ENCODE results near the gene EEF2K.

The EEF2K gene

DNA sequence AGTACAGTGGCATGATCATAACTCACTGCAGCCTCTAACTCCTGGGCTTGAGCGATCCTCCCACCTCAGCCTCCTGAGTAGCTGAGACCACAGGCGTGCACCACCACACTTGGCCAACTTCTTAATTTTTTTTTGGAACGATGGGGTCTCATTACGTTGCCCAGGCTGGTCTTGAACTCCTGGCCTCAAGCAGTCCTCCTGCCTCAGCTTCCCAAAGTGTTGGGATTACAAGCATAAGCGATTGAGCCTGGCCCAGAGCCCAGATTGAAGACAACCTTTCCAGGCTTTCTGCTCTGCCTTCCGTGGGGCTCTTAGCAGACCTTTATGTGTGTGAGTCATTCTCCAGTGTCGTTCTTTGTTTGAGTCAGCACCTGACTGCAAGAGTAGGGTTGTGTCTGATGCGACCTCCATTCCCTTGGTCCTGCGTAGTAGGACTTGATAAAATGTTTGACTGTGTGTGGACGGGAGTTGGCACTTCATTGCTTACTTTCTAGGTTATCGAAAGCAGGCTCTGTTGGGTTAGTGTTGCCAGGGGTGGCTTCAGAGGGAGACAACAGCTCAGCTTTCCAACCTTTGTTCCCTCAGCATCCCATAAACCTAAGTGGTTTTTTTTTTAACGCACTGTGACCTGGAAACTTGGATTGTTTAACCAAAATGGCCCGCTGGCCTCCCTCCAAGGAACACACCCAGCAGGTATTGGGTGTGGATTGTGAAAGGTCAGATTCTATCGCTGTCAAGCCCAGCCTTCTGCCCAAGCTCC lies 26.4 kb downstream of the EEF2K start:
- peak; percentile 18 for DNase-seq (ENCODE audit: low read depth)
- TF ChIP-seq, protein P1, sequence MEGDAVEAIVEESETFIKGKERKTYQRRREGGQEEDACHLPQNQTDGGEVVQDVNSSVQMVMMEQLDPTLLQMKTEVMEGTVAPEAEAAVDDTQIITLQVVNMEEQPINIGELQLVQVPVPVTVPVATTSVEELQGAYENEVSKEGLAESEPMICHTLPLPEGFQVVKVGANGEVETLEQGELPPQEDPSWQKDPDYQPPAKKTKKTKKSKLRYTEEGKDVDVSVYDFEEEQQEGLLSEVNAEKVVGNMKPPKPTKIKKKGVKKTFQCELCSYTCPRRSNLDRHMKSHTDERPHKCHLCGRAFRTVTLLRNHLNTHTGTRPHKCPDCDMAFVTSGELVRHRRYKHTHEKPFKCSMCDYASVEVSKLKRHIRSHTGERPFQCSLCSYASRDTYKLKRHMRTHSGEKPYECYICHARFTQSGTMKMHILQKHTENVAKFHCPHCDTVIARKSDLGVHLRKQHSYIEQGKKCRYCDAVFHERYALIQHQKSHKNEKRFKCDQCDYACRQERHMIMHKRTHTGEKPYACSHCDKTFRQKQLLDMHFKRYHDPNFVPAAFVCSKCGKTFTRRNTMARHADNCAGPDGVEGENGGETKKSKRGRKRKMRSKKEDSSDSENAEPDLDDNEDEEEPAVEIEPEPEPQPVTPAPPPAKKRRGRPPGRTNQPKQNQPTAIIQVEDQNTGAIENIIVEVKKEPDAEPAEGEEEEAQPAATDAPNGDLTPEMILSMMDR (conservative IDR thresholded peaks at IDR 0.05; ENCODE audit: low read depth, low read length): no peak
- no peak overlapping the region for H3K4me3 ChIP-seq (ENCODE audit: low read length)

DNA sequence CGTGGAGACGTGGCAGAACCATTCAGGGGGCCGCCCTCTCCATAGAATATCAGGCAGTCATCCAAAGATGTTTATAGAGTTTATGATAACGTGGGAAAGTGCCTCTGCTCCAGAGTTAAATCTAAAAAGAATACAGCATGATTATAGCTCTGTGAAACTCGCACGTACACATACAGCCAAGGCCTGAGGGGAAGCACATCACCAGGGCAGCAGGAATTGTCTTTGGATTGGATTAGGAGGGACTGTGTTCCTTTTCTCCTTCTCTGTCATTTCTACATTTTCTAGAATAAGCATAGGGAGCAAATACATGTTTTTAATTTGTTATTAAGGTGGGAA lies 26.9 kb downstream of the EEF2K start:
- DNase-seq (ENCODE audit: low read depth): no peak
- H3K4me3 ChIP-seq (ENCODE audit: low read length): no peak overlapping the region
- TF ChIP-seq, protein P1 (conservative IDR thresholded peaks at IDR 0.05; ENCODE audit: low read depth, low read length): no peak

DNA sequence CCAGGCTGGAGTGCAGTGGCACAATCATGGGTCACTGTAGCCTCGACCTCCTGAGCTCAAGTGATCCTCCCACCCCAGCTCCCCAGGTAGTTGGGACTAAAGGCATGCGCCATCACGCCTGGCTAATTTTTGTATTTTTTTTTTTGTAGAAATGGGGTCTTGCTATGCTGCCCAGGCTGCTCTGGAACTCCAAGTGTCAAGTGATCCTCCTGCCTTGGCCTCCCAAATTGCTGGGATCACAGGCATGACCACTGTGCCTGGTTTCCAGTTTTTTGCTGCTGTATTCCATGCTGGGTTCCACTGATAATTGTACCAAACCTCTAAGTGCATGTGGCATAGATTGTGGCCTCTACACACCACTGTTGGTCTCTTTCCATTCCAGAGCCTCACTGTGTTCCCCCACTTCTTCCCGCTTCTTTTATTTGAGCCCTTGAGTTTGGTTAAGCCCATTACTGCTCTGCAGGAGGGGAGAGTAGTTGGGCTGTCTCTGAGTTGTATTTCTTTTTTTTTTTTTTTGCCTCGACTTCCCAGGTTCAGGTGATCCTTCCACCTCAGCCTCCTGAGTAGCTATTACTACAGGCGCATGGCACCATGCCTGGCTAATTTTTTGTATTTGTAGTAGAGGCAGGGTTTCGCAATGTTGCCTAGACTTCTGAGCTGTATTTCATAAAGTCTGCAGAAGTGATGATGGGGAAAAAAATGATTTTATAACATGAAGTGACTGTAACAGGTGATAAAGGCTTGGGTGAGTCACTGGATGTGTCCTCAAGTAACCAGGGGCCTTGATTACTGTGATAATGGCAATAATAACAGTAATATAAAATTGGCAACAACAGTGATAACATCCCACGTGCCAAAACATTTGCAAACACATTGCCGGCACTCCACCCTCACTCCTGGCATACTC lies 30.0 kb downstream of the EEF2K start:
- TF ChIP-seq, protein P1 (conservative IDR thresholded peaks at IDR 0.05; ENCODE audit: low read depth, low read length): no peak
- no peak for DNase-seq (ENCODE audit: low read depth)
- H3K4me3 ChIP-seq (ENCODE audit: low read length): no peak overlapping the region

DNA sequence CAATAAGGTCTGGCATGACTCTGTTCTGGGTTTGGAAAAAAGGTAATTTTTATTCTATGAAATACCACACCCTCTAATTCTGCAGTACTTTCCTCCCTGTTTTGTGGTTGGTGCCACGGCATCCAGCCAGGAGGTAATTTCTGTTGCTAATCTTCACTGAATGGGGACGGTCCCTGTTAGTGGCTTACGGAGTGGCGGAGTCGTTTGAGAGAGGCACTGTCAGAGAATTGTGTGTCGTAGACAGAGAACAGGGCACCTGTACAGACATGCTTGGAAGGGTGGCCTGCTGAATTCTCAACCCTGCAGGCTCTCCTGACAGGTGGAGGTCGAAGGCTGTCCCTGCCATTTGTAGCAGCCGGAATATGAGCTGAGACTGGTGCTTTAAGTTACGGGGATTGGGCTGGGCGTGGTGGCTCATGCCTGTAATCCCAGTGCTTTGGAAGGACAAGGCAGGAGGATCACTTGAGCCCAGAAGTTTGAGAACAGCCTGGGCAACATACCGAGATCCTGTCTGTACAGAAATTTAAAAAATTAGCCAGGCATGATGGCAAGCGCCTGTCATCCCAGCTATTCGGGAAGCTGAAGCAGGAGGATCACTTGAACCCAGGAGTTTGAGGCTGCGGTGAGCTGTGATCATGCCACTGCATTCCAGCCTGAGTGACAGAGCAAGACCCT lies 33.2 kb downstream of the EEF2K start:
- DNase-seq (ENCODE audit: low read depth): no peak
- no peak overlapping the region for H3K4me3 ChIP-seq (ENCODE audit: low read length)
- TF ChIP-seq, protein P1 (conservative IDR thresholded peaks at IDR 0.05; ENCODE audit: low read depth, low read length): no peak

DNA sequence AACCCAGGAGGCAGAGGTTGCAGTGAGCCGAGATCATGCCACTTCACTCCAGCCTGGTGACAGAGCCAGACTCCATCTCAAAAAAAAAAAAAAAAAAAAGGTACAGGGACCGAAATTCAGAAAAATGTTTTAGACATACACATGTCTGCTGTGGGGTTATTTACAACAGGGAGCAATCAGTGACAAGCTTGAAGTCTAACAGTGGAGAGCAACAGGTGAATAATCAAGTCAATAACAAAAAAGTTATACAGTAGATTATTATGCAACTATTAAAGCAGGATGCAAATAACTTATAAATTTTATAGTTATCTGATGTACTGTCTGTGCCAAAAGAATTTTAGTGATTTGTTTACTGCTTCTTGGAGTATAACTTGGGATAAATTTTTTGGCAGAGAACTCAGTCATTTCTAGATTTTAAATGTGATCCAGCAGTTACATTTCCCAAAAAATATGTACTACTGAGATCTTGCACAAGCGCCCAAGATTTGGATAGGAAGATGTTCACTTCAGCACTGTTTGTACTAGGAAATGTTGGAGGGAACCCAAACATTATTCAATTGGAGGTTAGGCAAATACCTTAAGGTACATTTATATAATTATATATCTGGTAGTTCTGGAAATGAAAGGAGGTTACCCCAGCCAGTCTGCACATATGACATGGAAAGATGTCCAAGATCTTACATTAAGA lies 34.1 kb downstream of the EEF2K start:
- TF ChIP-seq, protein P1 (conservative IDR thresholded peaks at IDR 0.05; ENCODE audit: low read depth, low read length): no peak
- no peak for DNase-seq (ENCODE audit: low read depth)
- no peak overlapping the region for H3K4me3 ChIP-seq (ENCODE audit: low read length)

DNA sequence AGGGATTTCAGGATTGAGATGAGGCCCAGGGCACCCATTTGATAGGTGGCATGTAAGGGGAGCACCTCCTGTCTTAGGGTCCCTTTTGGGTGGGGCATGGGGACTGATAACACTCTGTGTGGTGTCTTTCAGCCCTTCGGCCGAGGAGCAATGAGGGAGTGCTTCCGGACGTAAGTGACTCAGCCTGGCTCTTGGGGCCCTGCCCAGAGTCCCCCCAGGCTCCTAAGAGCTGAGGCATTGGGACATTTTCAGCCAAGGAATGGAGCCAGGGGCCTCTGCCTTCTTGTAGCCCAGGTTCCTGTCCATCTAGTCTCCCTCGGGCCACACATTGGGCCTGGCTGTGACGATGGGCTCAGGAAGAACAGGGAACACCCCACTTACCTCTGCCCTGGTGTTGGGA lies 44.4 kb downstream of the EEF2K start:
- TF ChIP-seq, protein P1 (conservative IDR thresholded peaks at IDR 0.05; ENCODE audit: low read depth, low read length): no peak
- DNase-seq (ENCODE audit: low read depth): no peak

More for the DNA sequence above, 44.4 kb downstream of the EEF2K start:
- H3K4me3 ChIP-seq (ENCODE audit: low read length): no peak overlapping the region
